IPS DF 4.7 (cell line): ENCODE results near the gene IGFALS.

Experiments used
- DNase-seq: peaks from one replicate; pipeline ENCODE4 v3.0.0-alpha.2; 2013; ENCODE audit warnings: low spot score; ENCODE audit errors: extremely low read depth

The IGFALS gene

GRCh38 chr16:1793578-1794220, at the start of gene IGFALS:
Gene IGFALS, minus strand, starts transcription at chr16:1793705. Its CDS starts 53 bp downstream, at chr16:1793652.
- no peak for DNase-seq

- DNase-seq: no peak
Measured at GRCh38 chr16:1839554-1839953, 46.0 kb upstream of the IGFALS start.

GRCh38 chr16:1834096-1834495, 40.6 kb upstream of the IGFALS start:
- no peak for DNase-seq

- DNase-seq: no peak
Measured at GRCh38 chr16:1832838-1833454, 39.4 kb upstream of the IGFALS start.

- DNase-seq: no peak
Measured at GRCh38 chr16:1831186-1832075, 37.9 kb upstream of the IGFALS start.

- DNase-seq: no peak
Measured at GRCh38 chr16:1830213-1830612, 36.7 kb upstream of the IGFALS start.

- DNase-seq: no peak
Measured at GRCh38 chr16:1828645-1829410, 35.3 kb upstream of the IGFALS start.

- DNase-seq: no peak
Measured at GRCh38 chr16:1826691-1827573, 33.4 kb upstream of the IGFALS start, which contains the start of the genes FAHD1 and HAGH. Gene FAHD1, plus strand, starts transcription at chr16:1827206. Its CDS starts 33 bp downstream, at chr16:1827239. Gene HAGH, minus strand, starts transcription at chr16:1826825. Its CDS starts 38 bp downstream, at chr16:1826787.

GRCh38 chr16:1825864-1826690, 32.6 kb upstream of the IGFALS start:
- no peak for DNase-seq

GRCh38 chr16:1825381-1825863, 31.9 kb upstream of the IGFALS start:
- no peak for DNase-seq

GRCh38 chr16:1823821-1824220, 30.3 kb upstream of the IGFALS start:
- no peak for DNase-seq

GRCh38 chr16:1822801-1823200, 29.3 kb upstream of the IGFALS start:
- no peak for DNase-seq

GRCh38 chr16:1821861-1822611, 28.5 kb upstream of the IGFALS start:
- DNase-seq: no peak

GRCh38 chr16:1820946-1821290, 27.4 kb upstream of the IGFALS start:
- DNase-seq: no peak

- DNase-seq: no peak
Measured at GRCh38 chr16:1820096-1820945, 26.8 kb upstream of the IGFALS start.

- DNase-seq: no peak
Measured at GRCh38 chr16:1819611-1820010, 26.1 kb upstream of the IGFALS start.

GRCh38 chr16:1818873-1819525, 25.5 kb upstream of the IGFALS start:
- no peak for DNase-seq
